GM18858 (cell line): ENCODE data around the gene NPAS2.

Source experiments
- ATAC-seq: cut with Tn5 transposase; IDR thresholded peaks from one replicate; pipeline ENCODE4 v1.9.1; 2021; ENCODE audit not compliant: unreplicated experiment

Gene NPAS2

GRCh38 chr2:101037161-101037755 is 217.3 kb downstream of the NPAS2 start:
- no peak for ATAC-seq

DNA sequence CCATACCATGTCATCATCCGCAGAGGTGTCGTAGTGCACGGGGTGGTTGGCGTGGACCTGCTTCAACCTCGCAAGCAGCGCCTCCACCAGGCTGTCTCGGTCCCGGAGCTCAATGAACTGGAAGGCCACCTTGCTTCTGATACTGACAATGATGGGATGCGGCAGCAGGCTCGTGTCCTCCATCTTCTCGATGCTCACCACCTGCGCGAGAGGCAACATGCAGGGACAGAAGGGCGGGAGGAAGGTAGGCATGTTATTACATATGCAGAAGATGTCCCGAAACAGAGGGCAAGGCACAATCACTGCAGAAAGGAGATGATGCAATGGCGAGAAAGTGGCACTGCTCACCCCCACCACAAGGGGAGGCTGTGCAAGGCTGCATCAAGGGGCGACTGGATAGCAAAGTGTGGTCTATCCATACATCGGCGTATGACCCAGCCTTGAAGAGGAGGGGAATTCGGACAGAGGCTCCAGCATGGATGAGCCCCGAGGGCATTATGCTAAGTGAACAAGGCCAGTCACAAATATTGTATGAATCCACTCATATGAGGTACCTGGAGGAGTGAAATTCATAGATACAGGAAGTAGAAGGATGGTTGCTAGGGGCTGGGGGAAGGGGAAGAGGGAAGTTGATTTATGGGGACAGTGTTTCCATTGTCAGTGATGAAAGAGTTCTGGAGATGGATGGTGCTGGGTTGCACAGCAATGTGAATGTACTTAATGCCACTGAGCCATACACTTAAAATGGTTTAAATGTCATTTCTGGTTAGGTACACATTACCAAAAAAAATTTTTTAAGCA is 218.7 kb downstream of the NPAS2 start:
- no peak for ATAC-seq

- ATAC-seq = no peak
Measured at GRCh38 chr2:101040072-101040471, 220.1 kb downstream of the NPAS2 start.

DNA sequence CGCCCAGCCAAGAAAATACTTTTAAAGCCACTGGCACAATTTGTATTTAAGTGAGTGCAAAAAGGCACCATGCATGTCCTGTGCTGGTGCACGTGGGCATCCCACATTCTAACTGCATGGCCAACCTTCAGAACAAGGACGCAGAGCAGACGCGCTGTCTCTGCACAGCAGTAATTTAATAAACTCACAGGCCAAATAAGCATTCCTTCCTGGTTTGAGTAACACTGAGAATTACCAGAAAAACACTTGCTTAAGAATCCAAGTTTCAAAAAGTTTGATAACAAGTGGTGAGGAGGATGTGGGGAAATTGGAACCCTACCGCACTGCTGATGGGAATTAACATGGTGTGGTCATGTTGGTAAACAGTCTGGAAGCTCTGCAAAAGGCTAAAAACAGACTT is 220.8 kb downstream of the NPAS2 start:
- ATAC-seq = no peak

DNA sequence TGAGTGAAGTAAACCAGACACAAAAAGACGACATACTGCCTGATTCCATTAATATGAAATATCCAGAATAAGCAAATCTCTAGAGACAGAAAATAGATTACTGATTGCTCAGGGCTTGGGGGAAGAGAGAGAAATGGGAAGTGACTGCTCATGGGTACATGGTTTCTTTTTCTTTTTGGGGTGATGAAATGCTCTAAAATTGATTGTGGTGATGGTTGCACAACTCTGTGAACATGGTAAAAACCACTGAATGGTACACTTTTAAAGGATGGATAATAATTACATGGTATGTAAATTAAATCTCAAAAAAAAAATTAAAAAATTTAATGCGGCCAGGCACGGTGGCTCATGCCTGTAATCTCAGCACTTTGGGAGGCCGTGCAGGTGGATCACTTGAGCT is 221.5 kb downstream of the NPAS2 start:
- no peak for ATAC-seq

GRCh38 chr2:101045330-101045729 is 225.4 kb downstream of the NPAS2 start:
- ATAC-seq = no peak
